DND-41 (cell line): Measurements from ENCODE around the gene KCNIP4.

Experiments
- ATAC-seq: fragments of 200-7000 bp; cut with Tn5 transposase; 3 replicates; pipeline ENCODE4 v1.9.1; 2021; ENCODE audit warnings: low read depth; ENCODE audit not compliant: insufficient read depth
- DNase-seq: peaks from one replicate; pipeline ENCODE4 v3.0.0-alpha.2; 2020
- H2AFZ ChIP-seq: 2 replicates; pipeline ENCODE4 v1.6.0; 2012; ENCODE audit warnings: low read depth, low read length
- H3K27ac ChIP-seq: 2 replicates; pipeline ENCODE4 v1.5.1; 2012; ENCODE audit warnings: low read length, inconsistent platforms
- H3K27me3 ChIP-seq: fragments of 200-600 bp; sonication (generic); 2 replicates; pipeline ENCODE4 v1.6.0; 2012; ENCODE audit warnings: low read length, mild to moderate bottlenecking, inconsistent platforms; ENCODE audit not compliant: insufficient read depth, poor library complexity
- H3K36me3 ChIP-seq: 2 replicates; pipeline ENCODE4 v1.5.1; 2012; ENCODE audit warnings: low read length, inconsistent platforms; ENCODE audit not compliant: insufficient read depth
- H3K4me1 ChIP-seq: 2 replicates; pipeline ENCODE4 v1.5.1; 2012; ENCODE audit warnings: mild to moderate bottlenecking, low read length; ENCODE audit not compliant: insufficient read depth
- H3K4me2 ChIP-seq: 2 replicates; pipeline ENCODE4 v1.6.0; 2012; ENCODE audit warnings: mild to moderate bottlenecking, moderate library complexity, low read length, inconsistent platforms; ENCODE audit not compliant: insufficient read depth
- H3K4me3 ChIP-seq, 2 experiments: fragments of 200-600 bp in 1 of 2; shearing (Covaris generic) in 1 of 2; 2 replicates each; pipeline ENCODE4 v1.5.1; 2012 to 2016; ENCODE audit warnings: inconsistent platforms in 2 of 2, low read length in 2 of 2, mild to moderate bottlenecking in 2 of 2, low read depth in 1 of 2, moderate library complexity in 1 of 2
- H3K79me2 ChIP-seq: 2 replicates; pipeline ENCODE4 v1.6.0; 2012; ENCODE audit warnings: low read length, inconsistent platforms; ENCODE audit not compliant: insufficient read depth
- H3K9ac ChIP-seq: 2 replicates; pipeline ENCODE4 v1.6.0; 2012; ENCODE audit warnings: low read depth, mild to moderate bottlenecking, inconsistent platforms, low read length, moderate library complexity
- H3K9me3 ChIP-seq: 2 replicates; pipeline ENCODE4 v1.5.1; 2012; ENCODE audit warnings: low read length, moderate library complexity, mild to moderate bottlenecking, inconsistent platforms; ENCODE audit not compliant: insufficient read depth, severe bottlenecking
- H4K20me1 ChIP-seq: 2 replicates; pipeline ENCODE4 v1.6.0; 2012; ENCODE audit warnings: low read length; ENCODE audit not compliant: insufficient read depth
- EZH2 ChIP-seq: IDR thresholded peaks from 3 replicates; pipeline ENCODE4 v1.6.1; 2012; ENCODE audit warnings: borderline replicate concordance, low read depth, mild to moderate bottlenecking, moderate library complexity, low read length, inconsistent platforms; ENCODE audit not compliant: severe bottlenecking
- TF ChIP-seq, protein P1 (sequence below): IDR thresholded peaks from 2 replicates; pipeline ENCODE4 v1.5.1; 2012; ENCODE audit warnings: borderline replicate concordance, low read length, moderate library complexity, mild to moderate bottlenecking; ENCODE audit not compliant: poor library complexity, severe bottlenecking; ENCODE audit errors: extremely low read depth

KCNIP4 gene

GRCh38 chr4:20859097-20859781 is 1089.3 kb downstream of the KCNIP4 start:
- no peak overlapping the region for H3K4me2 ChIP-seq
- no peaks in the 10 kb centered on the region for H3K27me3 ChIP-seq
- no peaks in the 10 kb centered on the region for H3K36me3 ChIP-seq
- no peak overlapping the region for H3K9ac ChIP-seq
- no peak for DNase-seq
- H2AFZ ChIP-seq, result no peak overlapping the region
- no peaks in the 10 kb centered on the region for H3K79me2 ChIP-seq
- H3K9me3 ChIP-seq, result no peaks in the 10 kb centered on the region
- TF ChIP-seq EZH2, result no peak
- TF ChIP-seq, protein P1, sequence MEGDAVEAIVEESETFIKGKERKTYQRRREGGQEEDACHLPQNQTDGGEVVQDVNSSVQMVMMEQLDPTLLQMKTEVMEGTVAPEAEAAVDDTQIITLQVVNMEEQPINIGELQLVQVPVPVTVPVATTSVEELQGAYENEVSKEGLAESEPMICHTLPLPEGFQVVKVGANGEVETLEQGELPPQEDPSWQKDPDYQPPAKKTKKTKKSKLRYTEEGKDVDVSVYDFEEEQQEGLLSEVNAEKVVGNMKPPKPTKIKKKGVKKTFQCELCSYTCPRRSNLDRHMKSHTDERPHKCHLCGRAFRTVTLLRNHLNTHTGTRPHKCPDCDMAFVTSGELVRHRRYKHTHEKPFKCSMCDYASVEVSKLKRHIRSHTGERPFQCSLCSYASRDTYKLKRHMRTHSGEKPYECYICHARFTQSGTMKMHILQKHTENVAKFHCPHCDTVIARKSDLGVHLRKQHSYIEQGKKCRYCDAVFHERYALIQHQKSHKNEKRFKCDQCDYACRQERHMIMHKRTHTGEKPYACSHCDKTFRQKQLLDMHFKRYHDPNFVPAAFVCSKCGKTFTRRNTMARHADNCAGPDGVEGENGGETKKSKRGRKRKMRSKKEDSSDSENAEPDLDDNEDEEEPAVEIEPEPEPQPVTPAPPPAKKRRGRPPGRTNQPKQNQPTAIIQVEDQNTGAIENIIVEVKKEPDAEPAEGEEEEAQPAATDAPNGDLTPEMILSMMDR, result no peak
- no peak overlapping the region for H3K27ac ChIP-seq
- H3K4me1 ChIP-seq, result no peaks in the 10 kb centered on the region
- H4K20me1 ChIP-seq, result no peaks in the 10 kb centered on the region
- ATAC-seq, result no peak
- no peak overlapping the region for H3K4me3 ChIP-seq

GRCh38 chr4:20857081-20857480 is 1091.5 kb downstream of the KCNIP4 start:
- Histone ChIP-seq H3K27me3 (no peaks in the 10 kb centered on the region), H3K27ac (no peak overlapping the region), H3K9me3 (no peaks in the 10 kb centered on the region), H4K20me1 (no peaks in the 10 kb centered on the region), H3K4me2 (no peak overlapping the region), H3K4me1 (no peaks in the 10 kb centered on the region), H3K4me3 (no peak overlapping the region), H3K79me2 (no peaks in the 10 kb centered on the region), H3K9ac (no peak overlapping the region), H3K36me3 (no peaks in the 10 kb centered on the region), H2AFZ (no peak overlapping the region)
- DNase-seq (no peak), ATAC-seq (no peak)
- TF ChIP-seq, protein P1, result no peak

GRCh38 chr4:20847124-20847747 is 1101.3 kb downstream of the KCNIP4 start:
- Histone ChIP-seq H3K36me3 (no peaks in the 10 kb centered on the region), H4K20me1 (no peaks in the 10 kb centered on the region)
- DNase-seq, result no peak

More at GRCh38 chr4:20847124-20847747, 1101.3 kb downstream of the KCNIP4 start:
- Histone ChIP-seq H2AFZ (no peak overlapping the region), H3K27ac (no peak overlapping the region), H3K79me2 (no peaks in the 10 kb centered on the region), H3K9me3 (no peaks in the 10 kb centered on the region), H3K4me3 (no peak overlapping the region), H3K4me2 (no peak overlapping the region), H3K4me1 (no peaks in the 10 kb centered on the region), H3K27me3 (no peaks in the 10 kb centered on the region), H3K9ac (no peak overlapping the region)
- TF ChIP-seq, protein P1, result no peak
- TF ChIP-seq EZH2, result no peak
- ATAC-seq, result no peak
